Prostate gland (tissue), 2 donors: ENCODE results near the gene CSDE1.

Experiments used
- CTCF ChIP-seq, 4 experiments: fragments of 200-600 bp in 2 of 4; fragments of 450-650 bp in 2 of 4; sonication (generic) in 2 of 4; IDR thresholded peaks; 1 replicate in 3 of 4; 2 replicates in 1 of 4; pipeline ENCODE4 v1.5.1; 2016 to 2019; ENCODE audit warnings: antibody characterized with exemption in 4 of 4, mild to moderate bottlenecking in 2 of 4, moderate library complexity in 2 of 4
- POLR2A ChIP-seq: fragments of 450-650 bp; IDR thresholded peaks from one replicate; pipeline ENCODE4 v1.6.1; 2016; ENCODE audit warnings: antibody characterized with exemption, mild to moderate bottlenecking

DNA sequence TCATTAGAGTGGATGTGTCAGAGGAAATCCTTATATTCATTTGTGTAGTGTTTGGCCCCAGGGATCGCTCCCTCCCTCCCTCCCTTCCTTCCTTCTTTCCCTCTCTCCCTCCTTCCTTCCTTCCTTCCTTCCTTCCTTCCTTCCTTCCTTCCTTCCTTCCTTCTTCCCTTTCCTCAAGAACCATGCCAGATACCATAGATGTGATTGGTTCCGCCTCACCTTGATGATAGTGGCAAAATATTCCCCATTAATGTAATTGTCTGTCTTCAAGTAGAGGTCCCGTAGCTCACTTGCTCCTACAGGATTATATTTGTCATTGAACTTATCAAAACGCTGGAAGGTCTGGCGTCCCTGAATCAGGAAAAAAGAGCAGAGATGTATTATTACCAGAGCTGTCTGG is 80.1 kb downstream of the CSDE1 start:
- no peak for TF ChIP-seq CTCF (IDR thresholded peaks at IDR 0.05)
- no peak for TF ChIP-seq POLR2A
